ENCODE measurements around the gene SLC26A4.

SLC26A4 gene

DNA sequence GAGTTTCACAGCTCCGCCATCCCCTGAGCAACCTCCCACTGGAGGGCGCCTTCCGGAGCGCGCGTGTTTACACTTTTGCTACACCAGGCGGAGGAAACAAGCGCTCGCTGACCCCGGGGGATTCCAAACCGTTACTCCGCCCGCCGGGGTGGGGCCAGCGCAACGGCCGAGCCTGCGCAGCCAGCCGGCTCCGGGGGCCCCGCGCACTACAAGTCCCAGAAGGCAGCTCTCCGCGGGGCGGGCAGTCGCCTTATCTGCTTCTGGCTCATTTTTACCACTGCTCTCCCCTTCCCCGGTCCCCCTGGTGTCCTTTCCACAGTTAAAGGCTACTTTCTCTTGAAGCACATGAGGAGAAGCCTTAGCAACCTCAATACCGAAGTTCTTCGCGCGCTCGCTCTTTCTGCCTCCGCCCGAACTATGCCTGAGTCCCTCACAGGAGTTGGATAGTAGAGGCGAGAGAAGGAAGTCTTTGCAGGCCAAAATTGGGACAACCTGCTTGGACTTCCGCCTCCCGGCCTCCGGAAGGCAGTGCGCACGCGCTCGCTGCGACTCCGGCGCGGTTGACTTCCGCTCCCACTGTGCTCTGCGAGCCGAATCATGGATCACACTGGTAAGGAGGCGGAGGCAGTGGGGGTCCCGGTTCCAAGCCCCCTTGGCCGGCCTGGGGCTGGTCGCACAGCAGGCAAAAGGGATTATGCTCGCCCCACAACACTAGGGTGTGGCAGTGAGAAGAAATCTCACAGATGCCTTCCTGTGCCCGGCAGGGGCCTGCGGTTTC lies 83.1 kb downstream of the SLC26A4 start, which contains the start of gene CBLL1:
Gene CBLL1, plus strand, starts transcription at position 576 of the 778 bp plus-strand sequence. Its CDS starts 22 bp downstream, at position 598.
- DNase-seq, result peak; percentile 86 to 99 (median 95)

GRCh38 chr7:107744345-107744750 lies 83.7 kb downstream of the SLC26A4 start:
- no peak for DNase-seq

DNA sequence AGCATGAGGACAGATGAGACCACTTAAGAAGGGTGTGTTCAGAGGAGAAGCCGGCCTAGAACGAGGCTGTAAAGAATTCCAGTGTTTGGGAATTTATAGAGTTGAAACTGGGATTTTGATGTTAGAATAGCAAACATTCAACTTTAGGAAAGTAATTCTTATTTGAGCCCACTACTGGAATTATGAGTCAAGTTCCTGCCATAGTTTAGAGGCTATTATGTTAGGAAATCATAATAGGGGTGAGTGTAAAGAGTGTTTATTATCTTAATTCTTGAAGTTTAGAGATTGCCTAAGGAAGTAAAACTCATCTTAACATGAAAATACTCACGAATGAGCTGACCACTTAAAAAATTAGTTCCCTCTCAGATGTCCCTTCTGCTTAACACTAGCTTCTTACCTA lies 85.4 kb downstream of the SLC26A4 start:
- no peak for DNase-seq

- DNase-seq, result no peak
Observed at GRCh38 chr7:107751113-107751512, 90.5 kb downstream of the SLC26A4 start.

DNA sequence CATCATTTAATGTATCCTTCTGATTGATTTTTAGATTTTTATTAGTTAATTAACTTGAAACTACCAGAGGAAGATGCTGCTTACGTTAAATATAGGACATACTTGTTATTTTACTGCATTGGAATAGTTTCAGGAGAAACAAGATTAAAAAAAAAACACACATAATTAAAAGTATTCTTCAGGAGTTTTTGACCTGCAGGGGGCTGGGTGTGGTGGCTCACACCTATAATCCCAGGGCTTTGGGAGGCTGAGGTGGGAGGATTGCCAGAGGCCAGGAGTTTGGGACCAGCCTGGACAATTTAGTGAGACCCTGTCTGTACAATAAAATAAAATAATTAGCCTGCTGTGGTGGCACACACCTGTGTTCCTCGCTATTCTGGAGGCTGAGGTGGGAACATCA lies 94.0 kb downstream of the SLC26A4 start:
- DNase-seq, result no peak

GRCh38 chr7:107758667-107759066 lies 98.0 kb downstream of the SLC26A4 start:
- no peak for DNase-seq

- no peak for DNase-seq
Observed at GRCh38 chr7:107767391-107767790, 106.8 kb downstream of the SLC26A4 start.

Measured in amygdala (tissue), 56 donors.